Fibroblast of the conjunctiva (primary cell): ENCODE data around the gene SUMO2.
"Not testable (repeated sequence)": the region's sequence is repeated elsewhere in the genome, so short reads cannot be mapped to it uniquely, and the experiment has no call there.

ENCODE experiments used
- DNase-seq: peaks from one replicate; pipeline ENCODE4 v3.0.0-alpha.2; 2010; ENCODE audit warnings: low read depth

The SUMO2 gene

DNA sequence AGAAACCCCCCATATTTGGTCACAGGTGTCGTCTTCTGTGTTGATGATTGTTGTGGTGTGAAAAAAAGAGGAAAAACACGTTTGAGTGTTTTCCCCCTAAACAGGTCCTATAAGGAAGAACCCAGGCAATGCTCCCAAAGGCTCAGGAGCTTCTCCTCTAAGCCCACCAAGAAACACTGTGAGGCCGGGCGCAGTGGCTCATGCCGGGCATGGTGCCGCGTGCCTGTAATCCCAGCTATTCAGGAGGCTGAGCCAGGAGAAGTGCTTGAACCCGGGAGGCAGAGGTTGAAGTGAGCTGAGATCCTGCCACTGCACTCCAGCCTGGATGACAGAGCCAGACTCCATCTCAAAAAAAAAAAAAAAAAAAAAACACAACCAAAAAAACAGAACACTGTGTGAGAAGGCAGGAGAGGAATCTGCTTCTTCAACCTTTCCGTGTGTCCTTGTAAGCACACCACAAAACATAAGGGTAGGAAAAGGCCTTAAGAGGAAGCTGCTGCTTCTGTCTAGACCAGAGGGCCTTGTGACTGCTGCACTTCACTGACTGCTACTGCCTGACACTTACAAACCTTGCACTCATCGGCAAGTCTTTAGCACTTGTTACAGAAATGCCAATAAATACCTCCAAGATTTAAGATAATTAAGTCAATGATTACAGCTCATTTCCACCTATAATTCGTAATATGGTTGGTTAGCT, 37.8 kb downstream of the SUMO2 start:
- DNase-seq, result no peak

- DNase-seq, result no peak
These were observed 40.4 kb downstream of the SUMO2 start for GRCh38 chr17:75142236-75142971.

- no peak for DNase-seq
These were observed 44.2 kb downstream of the SUMO2 start for GRCh38 chr17:75138519-75138918.

DNA sequence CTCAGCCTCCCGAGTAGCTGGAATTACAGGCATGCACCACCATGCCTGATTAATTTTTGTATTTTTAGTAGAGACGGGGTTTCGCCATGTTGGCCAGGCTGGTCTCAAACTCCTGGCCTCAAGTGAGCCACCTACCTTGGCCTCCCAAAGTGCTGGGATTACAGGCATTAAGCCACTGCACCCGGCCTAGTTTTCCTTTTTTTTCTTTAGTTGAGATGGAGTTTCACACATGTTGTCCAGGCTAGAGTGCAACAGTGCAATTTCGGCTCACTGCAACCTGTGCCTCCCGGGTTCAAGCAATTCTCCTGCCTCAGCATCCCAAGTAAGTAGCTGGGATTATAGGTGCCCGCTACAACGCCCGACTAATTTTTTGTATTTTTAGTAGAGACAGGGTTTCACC, 45.0 kb downstream of the SUMO2 start:
- not testable (repeated sequence) for DNase-seq

GRCh38 chr17:75135946-75136345, 46.8 kb downstream of the SUMO2 start:
- no peak for DNase-seq

GRCh38 chr17:75135452-75135851, 47.3 kb downstream of the SUMO2 start:
- no peak for DNase-seq

DNA sequence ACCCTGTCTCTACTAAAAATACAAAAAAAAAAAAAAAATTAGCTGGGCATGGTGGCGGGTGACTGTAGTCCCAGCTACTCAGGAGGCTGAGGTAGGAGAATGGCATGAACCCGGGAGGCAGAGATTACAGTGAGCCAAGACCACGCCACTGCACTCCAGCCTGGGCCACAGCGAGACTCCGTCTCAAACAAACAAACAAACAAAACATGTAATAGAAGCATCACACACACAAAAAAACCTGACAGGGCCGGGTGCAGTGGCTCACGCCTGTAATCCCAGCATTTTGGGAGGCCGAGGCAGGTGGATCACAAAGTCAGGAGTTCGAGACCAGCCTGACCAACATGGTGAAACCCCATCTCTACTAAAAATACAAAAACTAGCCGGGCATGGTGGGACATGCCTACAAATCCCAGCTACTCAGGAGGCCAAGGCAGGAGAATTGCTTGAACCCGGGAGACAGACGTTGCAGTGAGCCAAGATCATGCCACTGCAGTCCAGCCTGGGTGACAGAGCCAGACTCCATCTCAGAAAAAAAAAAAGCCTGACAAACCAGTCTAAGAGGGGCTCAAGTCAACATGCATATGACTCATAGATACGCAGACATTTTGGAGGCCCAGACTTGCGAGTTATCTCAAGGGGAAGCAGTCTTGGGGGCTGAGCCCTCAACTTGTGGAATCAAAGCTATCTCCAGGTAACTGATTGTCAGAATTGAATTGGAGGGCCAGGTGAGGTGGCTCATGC, 49.0 kb downstream of the SUMO2 start:
- not testable (repeated sequence) for DNase-seq

DNA sequence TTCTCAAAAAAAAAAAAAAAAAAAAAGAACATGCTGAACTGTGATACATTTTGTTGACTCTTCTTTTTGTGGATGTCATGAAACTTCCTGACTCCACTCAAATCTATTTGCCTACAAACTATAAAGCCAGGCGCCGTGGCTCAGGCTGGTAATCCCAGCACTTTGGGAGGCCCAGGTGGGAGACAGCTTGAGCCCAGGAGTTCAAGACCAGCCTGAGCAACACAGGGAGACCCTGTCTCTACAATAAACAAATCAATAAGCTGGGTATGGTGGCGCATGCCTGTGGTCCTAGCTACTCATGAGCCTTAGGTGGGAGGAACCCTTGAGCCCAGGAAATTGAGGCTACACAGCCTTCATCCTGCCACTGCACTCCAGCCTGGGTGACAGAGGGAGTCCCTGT, 49.8 kb downstream of the SUMO2 start:
- DNase-seq, result no peak

GRCh38 chr17:75132018-75133000, 50.5 kb downstream of the SUMO2 start:
- not testable (repeated sequence) for DNase-seq

DNA sequence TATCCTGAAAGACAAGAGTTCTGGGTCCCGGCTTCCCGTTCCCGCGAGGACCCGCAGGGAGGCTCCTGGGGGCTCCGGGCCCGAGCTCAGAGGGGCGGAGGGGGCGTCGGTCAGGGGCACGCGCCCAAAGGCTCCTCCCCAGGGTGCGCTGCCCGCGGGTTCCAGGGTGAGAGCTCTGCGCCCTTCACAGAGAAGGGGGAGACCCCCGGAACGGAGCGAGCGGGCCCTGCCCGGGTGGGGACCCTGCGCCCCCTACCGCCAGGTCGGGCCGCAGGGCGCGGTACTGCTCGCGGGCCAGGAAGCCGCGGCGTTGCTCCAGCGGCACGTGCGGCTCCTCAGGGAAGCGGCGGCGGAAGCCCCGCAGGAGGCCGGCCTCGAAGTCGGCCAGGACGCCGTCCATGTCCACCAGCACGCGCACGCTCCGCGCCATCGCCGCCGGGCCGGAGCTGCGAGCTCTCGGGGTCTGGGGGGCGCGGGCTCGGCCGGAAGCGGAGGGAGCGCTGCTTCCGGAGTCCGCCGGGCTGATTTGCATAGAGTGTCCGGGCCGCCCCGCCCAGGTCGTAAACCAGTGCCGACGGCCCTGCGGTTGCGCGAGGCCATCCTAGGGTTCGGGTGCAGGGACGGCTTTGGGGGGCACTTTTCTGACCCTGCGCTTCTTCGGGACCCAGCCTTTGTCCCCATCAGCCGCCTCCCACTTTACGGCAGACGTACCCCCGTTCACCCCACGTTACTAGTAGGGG, 51.3 kb downstream of the SUMO2 start, which contains the start of gene NT5C:
TSS of gene NT5C (minus strand) at position 465 of the 740 bp plus-strand sequence. CDS start at position 430, 35 bp downstream.
- DNase-seq, result no peak

- no peak for DNase-seq
These were observed 52.0 kb downstream of the SUMO2 start for GRCh38 chr17:75130632-75131277.

DNA sequence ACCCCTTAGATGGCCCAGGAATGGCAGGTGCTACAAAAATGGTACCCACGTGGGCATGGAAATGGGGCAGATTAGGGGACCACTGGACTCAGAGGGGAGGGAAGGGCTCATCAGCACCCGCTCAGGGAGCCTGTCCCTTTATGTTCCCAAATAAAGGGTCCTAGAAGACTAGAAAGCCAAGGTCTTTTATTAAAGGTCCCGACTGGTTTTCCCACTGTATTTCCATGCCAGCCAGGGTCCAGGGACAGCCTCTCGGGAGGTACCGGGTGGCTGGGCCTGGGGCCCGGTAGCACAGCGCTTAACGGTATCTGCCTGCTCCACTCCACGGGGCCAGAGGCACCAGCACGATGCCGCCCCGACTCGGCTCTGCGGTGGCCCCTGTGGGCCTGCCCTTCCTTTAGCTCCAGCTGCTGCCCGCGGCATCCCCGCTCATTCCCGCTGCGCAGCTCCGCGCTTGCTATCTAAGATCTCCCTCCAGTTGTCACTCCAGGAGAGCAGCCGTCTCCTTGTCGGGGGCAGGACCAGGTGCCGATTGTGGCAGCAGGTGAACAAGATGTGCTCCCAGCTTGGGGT, 52.6 kb downstream of the SUMO2 start:
- DNase-seq, result no peak

DNA sequence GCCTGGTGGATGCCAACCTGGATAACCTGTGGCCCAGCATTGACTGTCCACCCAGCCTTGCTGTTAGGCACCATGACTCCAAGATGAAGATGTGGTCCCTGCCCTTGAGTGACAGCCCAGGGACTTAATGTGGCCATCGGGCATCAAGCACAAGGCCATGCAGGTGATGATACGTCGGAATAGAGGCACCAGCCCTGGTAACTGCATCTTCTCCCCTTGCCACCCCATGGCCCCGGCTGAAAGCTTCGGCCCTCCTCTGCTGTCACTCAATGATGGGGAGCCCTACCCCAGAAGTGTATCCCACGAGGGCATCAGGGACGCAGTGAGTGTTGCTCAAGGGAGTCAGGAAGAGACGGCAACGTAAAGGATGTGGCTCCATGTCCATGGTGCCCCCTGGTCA, 53.2 kb downstream of the SUMO2 start:
- no peak for DNase-seq

DNA sequence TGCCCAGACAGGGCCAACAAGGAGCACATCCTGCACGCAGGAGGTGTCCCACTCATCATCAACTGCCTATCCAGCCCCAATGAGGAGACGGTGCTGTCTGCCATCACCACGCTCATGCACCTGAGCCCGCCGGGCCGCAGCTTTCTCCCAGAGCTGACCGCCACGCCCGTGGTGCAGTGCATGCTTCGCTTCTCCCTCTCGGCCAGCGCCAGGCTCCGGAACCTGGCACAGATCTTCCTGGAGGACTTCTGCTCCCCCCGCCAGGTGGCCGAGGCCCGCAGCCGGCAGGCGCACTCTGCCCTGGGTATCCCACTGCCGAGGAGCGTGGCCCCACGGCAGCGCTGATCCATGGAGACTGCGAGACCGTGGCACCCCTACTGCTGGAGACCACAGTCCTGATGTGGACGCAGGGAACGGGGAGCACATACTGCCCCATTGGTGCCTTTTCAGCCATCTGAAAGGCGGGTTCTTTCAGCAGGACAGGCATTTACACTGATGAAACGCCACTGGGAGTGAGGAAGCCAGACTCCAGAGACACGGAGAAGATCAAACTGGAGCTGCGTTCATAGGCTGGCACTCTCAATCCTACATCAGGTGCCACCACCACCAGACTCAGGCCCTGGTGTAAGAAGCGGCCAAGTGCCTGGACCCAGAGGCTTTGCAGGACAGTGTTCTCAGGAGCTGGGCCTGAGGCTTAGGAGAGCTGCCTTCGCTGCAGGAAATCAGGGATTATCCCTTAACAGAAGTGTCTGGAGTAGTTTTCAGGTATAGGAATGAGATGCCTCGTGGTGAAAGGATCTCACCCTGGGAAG, 53.9 kb downstream of the SUMO2 start:
- no peak for DNase-seq

GRCh38 chr17:75127936-75128335, 54.8 kb downstream of the SUMO2 start:
- not testable (repeated sequence) for DNase-seq

GRCh38 chr17:75126954-75127353, 55.8 kb downstream of the SUMO2 start:
- DNase-seq, result no peak

GRCh38 chr17:75125984-75126383, 56.8 kb downstream of the SUMO2 start:
- DNase-seq, result no peak

- no peak for DNase-seq
These were observed 58.0 kb downstream of the SUMO2 start for GRCh38 chr17:75124819-75125162.
